IMR-90 (cell line): Measurements from ENCODE around the gene SPARCL1. TPM values are rescaled to one million over a fixed set of nuclear protein-coding genes. Genes with fewer than 3 reads are reported as not detected.

ENCODE experiments used
- ATAC-seq: fragments of 200-7000 bp; cut with Tn5 transposase; 2 replicates; pipeline ENCODE4 v1.9.1; 2020; ENCODE audit warnings: low read depth, mild to moderate bottlenecking, moderate library complexity
- BruUV-seq: library from RNA; stranded (reverse); fragments of 400-500 nt; replicated peaks from 2 replicates; lab custom pipeline; 2021; lab: Mats Ljungman, UMichigan
- CTCF ChIA-PET: fragments of 300-600 bp; formaldehyde crosslinking; extraction: SDS; loops from one replicate; lab custom pipeline; 2021; ENCODE audit warnings: antibody characterized with exemption; lab: Yijun Ruan, JAX
- POLR2A ChIA-PET: fragments of 300-600 bp; sonication (Branson Sonifier 250); formaldehyde crosslinking; loops from one replicate; lab custom pipeline; 2022; ENCODE audit warnings: antibody characterized with exemption; ENCODE audit not compliant: unreplicated experiment; lab: Charles Lee
- DNase-seq: peaks from one replicate; pipeline ENCODE4 v3.0.0; 2013
- H2AFZ ChIP-seq: replicated peaks from 2 replicates; pipeline ENCODE3; 2013; ENCODE audit warnings: low read length, mild to moderate bottlenecking; ENCODE audit not compliant: poor library complexity
- H2AK5ac ChIP-seq: 2 replicates; pipeline ENCODE4 v1.6.1; 2013; ENCODE audit warnings: low read depth, low read length, inconsistent platforms
- H2AK9ac ChIP-seq: replicated peaks from 2 replicates; pipeline ENCODE3; 2013; ENCODE audit warnings: mild to moderate bottlenecking, low read depth, low read length, moderate library complexity; ENCODE audit not compliant: poor library complexity
- H2BK120ac ChIP-seq: 2 replicates; pipeline ENCODE4 v1.6.1; 2013; ENCODE audit warnings: low read depth, low read length, inconsistent platforms
- H2BK15ac ChIP-seq: 3 replicates; pipeline ENCODE4 v1.6.1; 2013; ENCODE audit warnings: low read depth, low read length, inconsistent platforms
- H2BK20ac ChIP-seq: 2 replicates; pipeline ENCODE4 v1.6.1; 2013; ENCODE audit warnings: low read depth, mild to moderate bottlenecking, inconsistent platforms, low read length, moderate library complexity
- H2BK5ac ChIP-seq: 2 replicates; pipeline ENCODE4 v1.6.1; 2013; ENCODE audit warnings: mild to moderate bottlenecking, low read depth, low read length, inconsistent platforms; ENCODE audit not compliant: poor library complexity, severe bottlenecking
- H3K14ac ChIP-seq: replicated peaks from 2 replicates; pipeline ENCODE4 v1.6.1; 2013; ENCODE audit warnings: low read depth, low read length, inconsistent platforms
- H3K18ac ChIP-seq: 2 replicates; pipeline ENCODE4 v1.6.1; 2013; ENCODE audit warnings: low read depth, low read length, control low read depth
- H3K23ac ChIP-seq: 2 replicates; pipeline ENCODE4 v1.6.1; 2013; ENCODE audit warnings: low read depth, low read length, inconsistent platforms
- H3K27ac ChIP-seq: 2 replicates; pipeline ENCODE4 v1.5.1; 2013; ENCODE audit warnings: mild to moderate bottlenecking, control low read depth, low read length; ENCODE audit not compliant: insufficient read depth
- H3K27me3 ChIP-seq: 2 replicates; pipeline ENCODE4 v1.6.1; 2013; ENCODE audit warnings: low read length; ENCODE audit not compliant: control insufficient read depth, insufficient read depth
- H3K36me3 ChIP-seq: 2 replicates; pipeline ENCODE4 v1.6.1; 2013; ENCODE audit warnings: low read length, mixed read lengths; ENCODE audit not compliant: control insufficient read depth, insufficient read depth
- H3K4ac ChIP-seq: 2 replicates; pipeline ENCODE4 v1.6.1; 2013; ENCODE audit warnings: low read depth, low read length, inconsistent platforms
- H3K4me1 ChIP-seq: 2 replicates; pipeline ENCODE4 v1.6.1; 2013; ENCODE audit warnings: low read length, mixed read lengths; ENCODE audit not compliant: control insufficient read depth, insufficient read depth
- H3K4me2 ChIP-seq: 2 replicates; pipeline ENCODE4 v1.6.1; 2013; ENCODE audit warnings: low read depth, mild to moderate bottlenecking, control low read depth, low read length, moderate library complexity
- H3K4me3 ChIP-seq: 2 replicates; pipeline ENCODE4 v1.5.1; 2013; ENCODE audit warnings: low read depth, mild to moderate bottlenecking, control low read depth, low read length, moderate library complexity; ENCODE audit not compliant: insufficient read depth
- H3K56ac ChIP-seq: 2 replicates; pipeline ENCODE4 v1.6.1; 2013; ENCODE audit warnings: low read length, inconsistent platforms; ENCODE audit not compliant: insufficient read depth; ENCODE audit errors: extremely low read depth
- H3K79me1 ChIP-seq, 2 experiments: 2 replicates each; pipeline ENCODE4 v1.6.1; 2013; ENCODE audit warnings: low read length in 2 of 2, inconsistent platforms in 1 of 2, low read depth in 1 of 2
- H3K9ac ChIP-seq: 2 replicates; pipeline ENCODE4 v1.6.1; 2013; ENCODE audit warnings: low read depth, low read length, control low read depth
- H3K9me1 ChIP-seq: 2 replicates; pipeline ENCODE4 v1.6.1; 2013; ENCODE audit warnings: low read length, inconsistent platforms; ENCODE audit not compliant: insufficient read depth
- H3K9me3 ChIP-seq: 2 replicates; pipeline ENCODE4 v1.6.1; 2013; ENCODE audit warnings: low read length; ENCODE audit not compliant: control insufficient read depth, insufficient read depth
- H4K20me1 ChIP-seq: 2 replicates; pipeline ENCODE4 v1.6.1; 2013; ENCODE audit warnings: low read length, inconsistent platforms; ENCODE audit not compliant: insufficient read depth
- H4K5ac ChIP-seq: 2 replicates; pipeline ENCODE4 v1.6.1; 2013; ENCODE audit warnings: mild to moderate bottlenecking, low read depth, low read length, control low read depth
- H4K8ac ChIP-seq, 2 experiments: 2 replicates each; pipeline ENCODE4 v1.6.1; 2013; ENCODE audit warnings: low read depth in 2 of 2, low read length in 2 of 2, control low read depth in 1 of 2, inconsistent platforms in 1 of 2
- H4K91ac ChIP-seq: 2 replicates; pipeline ENCODE4 v1.6.1; 2013; ENCODE audit warnings: low read depth, low read length, inconsistent platforms; ENCODE audit not compliant: insufficient read depth
- BHLHE40 ChIP-seq: fragments of 150-350 bp; IDR thresholded peaks from 2 replicates; pipeline ENCODE4 v1.6.1; 2016; ENCODE audit warnings: mild to moderate bottlenecking, low read depth, low read length
- CHD1 ChIP-seq: IDR thresholded peaks from 2 replicates; pipeline ENCODE4 v1.6.1; 2012; ENCODE audit warnings: low read depth, low read length, improper control_type of control experiment
- CTCF ChIP-seq: conservative IDR thresholded peaks from 2 replicates; pipeline ENCODE4 v1.5.1; 2012; ENCODE audit warnings: mild to moderate bottlenecking, low read depth, low read length, improper control_type of control experiment
- ELK1 ChIP-seq: fragments of 150-350 bp; IDR thresholded peaks from 2 replicates; pipeline ENCODE4 v1.6.1; 2016; ENCODE audit warnings: low read depth, mild to moderate bottlenecking, low read length, moderate library complexity, borderline replicate concordance
- MAZ ChIP-seq: IDR thresholded peaks from 2 replicates; pipeline ENCODE4 v1.6.1; 2012; ENCODE audit warnings: low read depth, mild to moderate bottlenecking, low read length, improper control_type of control experiment, moderate library complexity, borderline replicate concordance
- POLR2A ChIP-seq: IDR thresholded peaks from 2 replicates; pipeline ENCODE4 v1.6.1; 2012; ENCODE audit warnings: mild to moderate bottlenecking, low read depth, low read length
- RAD21 ChIP-seq: IDR thresholded peaks from 2 replicates; pipeline ENCODE4 v1.6.1; 2012; ENCODE audit warnings: low read length, improper control_type of control experiment
- RFX5 ChIP-seq: IDR thresholded peaks from 2 replicates; pipeline ENCODE4 v1.8.0; 2012; ENCODE audit warnings: low read depth, mild to moderate bottlenecking, low read length, moderate library complexity
- WGBS, 2 experiments: methylation state at CpG; one replicate each; pipeline versions ENCODE4 v1.1.5 to v1.1.7; 2013; ENCODE audit warnings: missing lambda C conversion rate in 2 of 2; ENCODE audit not compliant: insufficient read length in 1 of 2; ENCODE audit errors: extremely low coverage in 2 of 2; 5-methylcytosine and 5-hydroxymethylcytosine counted together
- dilution Hi-C: fragments of 300-500 bp; cut with HindIII; formaldehyde crosslinking; loops from one replicate; pipeline ENCODE4 v1.14.3; 2018; ENCODE audit warnings: low sequenced_read_pairs; ENCODE audit not compliant: unreplicated experiment
- in situ Hi-C: fragments of 300-500 bp; cut with MboI; formaldehyde crosslinking; loops from 3 replicates; pipeline ENCODE4 v1.14.3; 2019; ENCODE audit warnings: low sequenced_read_pairs, inconsistent platforms, mixed read lengths
- intact Hi-C: fragments of 100-400 bp; cut with micrococcal nuclease; formaldehyde crosslinking; loops from 2 replicates; pipeline ENCODE4 v1.10.0; 2022
- polyA plus RNA-seq, 3 experiments: library from polyadenylated mRNA; depleted of rRNA; stranded (reverse); fragments of >200 nt; gene quantifications; 2 replicates each; pipeline ENCODE4 v1.2.3, GENCODE V29; 2012; ENCODE audit warnings: low replicate concordance in 1 of 3
- total RNA-seq: library from RNA; depleted of rRNA; stranded (reverse); fragments of >200 nt; gene quantifications from 2 replicates; pipeline ENCODE4 v1.2.3, GENCODE V29; 2012
- TF ChIP-seq, protein P1 (sequence below): fragments of 150-350 bp; IDR thresholded peaks from 2 replicates; pipeline ENCODE4 v1.6.1; 2017; ENCODE audit warnings: mild to moderate bottlenecking, antibody characterized with exemption, low read length, low read depth

Gene SPARCL1
- total and polyA plus RNA-seq, 2 of the 4 experiments (the other 2 are of a cell fraction), result not detected

GRCh38 chr4:87532907-87533306 lies 3.7 kb upstream of the SPARCL1 start:
- Histone ChIP-seq H3K27me3 (peaks cover 3% of the 10 kb centered on the region; the same call in 1 of the 2 replicates), H3K9me3 (no peaks in the 10 kb centered on the region; the same call in 1 of the 2 replicates), H3K4me2 (no peak overlapping the region), H3K79me1 (no peaks in the 10 kb centered on the region), H3K23ac (no peak overlapping the region), H3K14ac (no peak overlapping the region), H4K20me1 (no peaks in the 10 kb centered on the region), H3K18ac (no peak overlapping the region), H4K91ac (no peak overlapping the region), H2BK120ac (no peak overlapping the region), H3K4me1 (no peaks in the 10 kb centered on the region), H2BK15ac (no peak overlapping the region), H2AFZ (no peak overlapping the region), H4K5ac (no peak overlapping the region), H2AK9ac (no peak overlapping the region), H2BK5ac (no peak overlapping the region), H3K9me1 (no peaks in the 10 kb centered on the region), H3K56ac (no peak overlapping the region; the same call in 1 of the 2 replicates), H3K36me3 (no peaks in the 10 kb centered on the region), H2BK20ac (no peak overlapping the region), H2AK5ac (no peak overlapping the region), H3K4ac (no peak overlapping the region), H3K4me3 (no peak overlapping the region), H3K27ac (no peak overlapping the region), H3K9ac (no peak overlapping the region), H4K8ac (no peak overlapping the region)
- no TSS peak for BruUV-seq
- CTCF ChIA-PET, result no interaction called here
- TF ChIP-seq, protein P1, sequence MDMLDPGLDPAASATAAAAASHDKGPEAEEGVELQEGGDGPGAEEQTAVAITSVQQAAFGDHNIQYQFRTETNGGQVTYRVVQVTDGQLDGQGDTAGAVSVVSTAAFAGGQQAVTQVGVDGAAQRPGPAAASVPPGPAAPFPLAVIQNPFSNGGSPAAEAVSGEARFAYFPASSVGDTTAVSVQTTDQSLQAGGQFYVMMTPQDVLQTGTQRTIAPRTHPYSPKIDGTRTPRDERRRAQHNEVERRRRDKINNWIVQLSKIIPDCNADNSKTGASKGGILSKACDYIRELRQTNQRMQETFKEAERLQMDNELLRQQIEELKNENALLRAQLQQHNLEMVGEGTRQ, result no peak
- TF ChIP-seq RAD21 (no peak), POLR2A (no peak), CTCF (no peak), CHD1 (no peak), RFX5 (no peak), BHLHE40 (no peak), MAZ (no peak), ELK1 (no peak)
- intact Hi-C loops, result no loop called here
- dilution Hi-C loops, result no loop called here
- POLR2A ChIA-PET, result no interaction called here
- WGBS, 2 experiments, result no CpG with 5 or more reads among the region's 1 CpG
- ATAC-seq (no peak), DNase-seq (no peak)
- in situ Hi-C loops, result no loop called here
